Measurements from ENCODE around the gene GEMIN7.

- no peak for TF ChIP-seq CTCF (optimal IDR thresholded peaks at IDR 0.05 in 1 of 3, IDR thresholded peaks at IDR 0.05 in 1 of 3, conservative IDR thresholded peaks at IDR 0.05 in 1 of 3; ENCODE audit: extremely low read depth in 1 of 3, insufficient read depth in 2 of 3, low read length in 3 of 3)
- TF ChIP-seq EZH2 (IDR thresholded peaks at IDR 0.05; ENCODE audit: low read length) = no peak
Measured at GRCh38 chr19:45099467-45100191, 20.6 kb downstream of the GEMIN7 start.
